ENCODE measurements around the gene SIRT4.

SIRT4 gene

DNA sequence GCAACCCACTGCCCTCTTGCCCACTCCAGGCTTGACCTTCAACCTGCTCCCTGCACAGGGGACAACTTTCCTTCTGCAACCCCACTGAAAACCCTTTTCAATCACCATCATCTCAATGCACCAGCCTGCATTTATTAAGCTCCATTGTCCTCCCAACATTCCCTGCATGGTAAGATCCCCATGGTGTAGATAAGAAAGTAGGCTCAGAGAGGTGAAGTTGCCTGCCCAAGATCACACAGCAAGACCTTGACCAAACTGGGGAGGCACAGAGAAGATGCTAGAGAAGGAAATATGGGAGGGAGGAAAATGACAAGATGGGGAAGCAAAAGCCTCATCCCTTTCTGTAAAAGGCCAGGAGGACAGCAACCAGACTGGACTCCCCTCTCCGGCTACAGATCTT, 57.0 kb downstream of the SIRT4 start:
- H3K27ac ChIP-seq = no peak overlapping the region
- H3K27me3 ChIP-seq = peaks cover 72% of the 10 kb centered on the region
- H3K36me3 ChIP-seq = no peaks in the 10 kb centered on the region
- no peak overlapping the region for H3K4me3 ChIP-seq (ENCODE audit: low read depth in 1 of 2, low read length in 1 of 2)
- TF ChIP-seq, protein P1, sequence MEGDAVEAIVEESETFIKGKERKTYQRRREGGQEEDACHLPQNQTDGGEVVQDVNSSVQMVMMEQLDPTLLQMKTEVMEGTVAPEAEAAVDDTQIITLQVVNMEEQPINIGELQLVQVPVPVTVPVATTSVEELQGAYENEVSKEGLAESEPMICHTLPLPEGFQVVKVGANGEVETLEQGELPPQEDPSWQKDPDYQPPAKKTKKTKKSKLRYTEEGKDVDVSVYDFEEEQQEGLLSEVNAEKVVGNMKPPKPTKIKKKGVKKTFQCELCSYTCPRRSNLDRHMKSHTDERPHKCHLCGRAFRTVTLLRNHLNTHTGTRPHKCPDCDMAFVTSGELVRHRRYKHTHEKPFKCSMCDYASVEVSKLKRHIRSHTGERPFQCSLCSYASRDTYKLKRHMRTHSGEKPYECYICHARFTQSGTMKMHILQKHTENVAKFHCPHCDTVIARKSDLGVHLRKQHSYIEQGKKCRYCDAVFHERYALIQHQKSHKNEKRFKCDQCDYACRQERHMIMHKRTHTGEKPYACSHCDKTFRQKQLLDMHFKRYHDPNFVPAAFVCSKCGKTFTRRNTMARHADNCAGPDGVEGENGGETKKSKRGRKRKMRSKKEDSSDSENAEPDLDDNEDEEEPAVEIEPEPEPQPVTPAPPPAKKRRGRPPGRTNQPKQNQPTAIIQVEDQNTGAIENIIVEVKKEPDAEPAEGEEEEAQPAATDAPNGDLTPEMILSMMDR (IDR thresholded peaks at IDR 0.05) = no peak
- no peaks in the 10 kb centered on the region for H3K9me3 ChIP-seq
- no peaks in the 10 kb centered on the region for H3K4me1 ChIP-seq (ENCODE audit: control insufficient read depth in 1 of 2, insufficient read depth in 1 of 2, low read depth in 1 of 2, low read length in 1 of 2)

DNA sequence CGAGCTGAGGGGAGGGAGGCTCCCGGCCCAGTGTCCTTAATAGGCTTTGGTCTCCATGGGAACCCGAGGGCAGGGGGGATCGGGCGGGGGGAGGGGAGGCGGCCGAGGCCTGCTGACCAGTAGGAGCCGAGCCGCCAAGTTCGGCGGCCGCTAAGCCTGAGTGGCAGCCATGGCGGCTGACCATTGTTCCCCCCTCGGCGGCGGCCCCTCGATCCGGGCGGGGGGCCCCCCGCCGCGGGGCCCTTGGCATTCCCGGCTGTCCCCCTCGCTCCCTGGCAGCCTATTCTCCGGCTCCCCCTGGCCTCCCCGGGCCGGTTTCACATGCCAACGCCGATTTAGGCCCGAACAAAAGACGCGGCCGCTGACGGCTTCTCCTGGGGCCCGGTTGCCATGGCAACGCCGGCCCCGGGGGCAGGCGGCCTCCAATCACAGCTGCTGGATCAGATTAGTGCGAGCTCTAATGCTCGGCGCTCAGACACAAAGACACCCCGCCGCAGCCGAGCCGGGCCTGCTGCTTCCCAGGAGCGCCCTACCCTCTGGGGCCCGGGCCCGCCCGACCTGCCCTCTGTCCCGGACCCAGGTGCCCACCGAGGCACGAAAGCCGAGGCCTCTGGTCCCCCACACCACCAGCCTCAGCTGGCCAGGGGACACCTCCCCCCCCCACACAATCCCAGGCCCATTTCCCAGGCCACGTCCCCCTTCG, 59.5 kb downstream of the SIRT4 start:
- no peak overlapping the region for H3K4me3 ChIP-seq (ENCODE audit: low read depth in 1 of 2, low read length in 1 of 2)
- H3K9me3 ChIP-seq = no peaks in the 10 kb centered on the region
- H3K4me1 ChIP-seq (ENCODE audit: control insufficient read depth in 1 of 2, insufficient read depth in 1 of 2, low read depth in 1 of 2, low read length in 1 of 2) = no peaks in the 10 kb centered on the region
- peaks cover 97% of the 10 kb centered on the region for H3K27me3 ChIP-seq
- no peaks in the 10 kb centered on the region for H3K36me3 ChIP-seq
- TF ChIP-seq, protein P1 (IDR thresholded peaks at IDR 0.05) = no peak
- no peak overlapping the region for H3K27ac ChIP-seq
